C4-2B (cell line): ENCODE results near the gene TEKT3.

Experiments used
- ZFX ChIP-seq: fragments of 450-650 bp; IDR thresholded peaks from 2 replicates; pipeline ENCODE4 v1.6.1; 2017
- TF ChIP-seq, protein P1 (sequence below): fragments of 450-650 bp; conservative IDR thresholded peaks from 2 replicates; pipeline ENCODE4 v1.5.1; 2017; ENCODE audit warnings: mild to moderate bottlenecking

- TF ChIP-seq, protein P1, sequence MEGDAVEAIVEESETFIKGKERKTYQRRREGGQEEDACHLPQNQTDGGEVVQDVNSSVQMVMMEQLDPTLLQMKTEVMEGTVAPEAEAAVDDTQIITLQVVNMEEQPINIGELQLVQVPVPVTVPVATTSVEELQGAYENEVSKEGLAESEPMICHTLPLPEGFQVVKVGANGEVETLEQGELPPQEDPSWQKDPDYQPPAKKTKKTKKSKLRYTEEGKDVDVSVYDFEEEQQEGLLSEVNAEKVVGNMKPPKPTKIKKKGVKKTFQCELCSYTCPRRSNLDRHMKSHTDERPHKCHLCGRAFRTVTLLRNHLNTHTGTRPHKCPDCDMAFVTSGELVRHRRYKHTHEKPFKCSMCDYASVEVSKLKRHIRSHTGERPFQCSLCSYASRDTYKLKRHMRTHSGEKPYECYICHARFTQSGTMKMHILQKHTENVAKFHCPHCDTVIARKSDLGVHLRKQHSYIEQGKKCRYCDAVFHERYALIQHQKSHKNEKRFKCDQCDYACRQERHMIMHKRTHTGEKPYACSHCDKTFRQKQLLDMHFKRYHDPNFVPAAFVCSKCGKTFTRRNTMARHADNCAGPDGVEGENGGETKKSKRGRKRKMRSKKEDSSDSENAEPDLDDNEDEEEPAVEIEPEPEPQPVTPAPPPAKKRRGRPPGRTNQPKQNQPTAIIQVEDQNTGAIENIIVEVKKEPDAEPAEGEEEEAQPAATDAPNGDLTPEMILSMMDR: no peak
- no peak for TF ChIP-seq ZFX
Measured at GRCh38 chr17:15341385-15341849, at the start of gene TEKT3.
